ENCODE measurements around the gene CATSPERB.

Gene CATSPERB

GRCh38 chr14:91575469-91576208, 156.2 kb downstream of the CATSPERB start:
- TF ChIP-seq CTCF (IDR thresholded peaks at IDR 0.05), result no peak
- Histone ChIP-seq H3K36me3 (no peaks in the 10 kb centered on the region), H3K4me3 (ENCODE audit: low read depth in 1 of 2, low read length in 1 of 2) (no peak overlapping the region), H3K27ac (no peak overlapping the region), H3K27me3 (peaks cover 84% of the 10 kb centered on the region), H3K4me1 (ENCODE audit: control insufficient read depth in 1 of 2, insufficient read depth in 1 of 2, low read depth in 1 of 2, low read length in 1 of 2) (peaks cover 0 to 4% of the 10 kb centered on the region in 2 experiments), H3K9me3 (no peaks in the 10 kb centered on the region)

GRCh38 chr14:91573894-91574837, 157.7 kb downstream of the CATSPERB start:
- Histone ChIP-seq H3K27ac (no peak overlapping the region), H3K36me3 (no peaks in the 10 kb centered on the region), H3K27me3 (peaks cover 78% of the 10 kb centered on the region), H3K9me3 (no peaks in the 10 kb centered on the region), H3K4me1 (ENCODE audit: control insufficient read depth in 1 of 2, insufficient read depth in 1 of 2, low read depth in 1 of 2, low read length in 1 of 2) (peaks cover 0 to 4% of the 10 kb centered on the region in 2 experiments), H3K4me3 (ENCODE audit: low read depth in 1 of 2, low read length in 1 of 2) (no peak overlapping the region)
- no peak for TF ChIP-seq CTCF (IDR thresholded peaks at IDR 0.05)

GRCh38 chr14:91573528-91573893, 158.4 kb downstream of the CATSPERB start:
- TF ChIP-seq CTCF (IDR thresholded peaks at IDR 0.05), result no peak
- peaks cover 77% of the 10 kb centered on the region for H3K27me3 ChIP-seq
- H3K27ac ChIP-seq, result no peak overlapping the region
- H3K4me3 ChIP-seq (ENCODE audit: low read depth in 1 of 2, low read length in 1 of 2), result no peak overlapping the region
- H3K9me3 ChIP-seq, result no peaks in the 10 kb centered on the region
- H3K36me3 ChIP-seq, result no peaks in the 10 kb centered on the region
- peaks cover 0 to 4% of the 10 kb centered on the region in 2 experiments for H3K4me1 ChIP-seq (ENCODE audit: control insufficient read depth in 1 of 2, insufficient read depth in 1 of 2, low read depth in 1 of 2, low read length in 1 of 2)

- Histone ChIP-seq H3K27me3 (peaks cover 53% of the 10 kb centered on the region), H3K27ac (no peak overlapping the region), H3K36me3 (no peaks in the 10 kb centered on the region), H3K9me3 (no peaks in the 10 kb centered on the region), H3K4me3 (ENCODE audit: low read depth in 1 of 2, low read length in 1 of 2) (no peak overlapping the region), H3K4me1 (ENCODE audit: control insufficient read depth in 1 of 2, insufficient read depth in 1 of 2, low read depth in 1 of 2, low read length in 1 of 2) (peaks cover 0 to 4% of the 10 kb centered on the region in 2 experiments)
- no peak for TF ChIP-seq CTCF (IDR thresholded peaks at IDR 0.05)
These were observed 161.9 kb downstream of the CATSPERB start for GRCh38 chr14:91570021-91570420.

GRCh38 chr14:91569301-91569700, 162.6 kb downstream of the CATSPERB start:
- Histone ChIP-seq H3K27me3 (peaks cover 46% of the 10 kb centered on the region), H3K4me3 (ENCODE audit: low read depth in 1 of 2, low read length in 1 of 2) (no peak overlapping the region), H3K4me1 (ENCODE audit: control insufficient read depth in 1 of 2, insufficient read depth in 1 of 2, low read depth in 1 of 2, low read length in 1 of 2) (peaks cover 0 to 4% of the 10 kb centered on the region in 2 experiments), H3K9me3 (no peaks in the 10 kb centered on the region), H3K36me3 (no peaks in the 10 kb centered on the region), H3K27ac (no peak overlapping the region)
- TF ChIP-seq CTCF (IDR thresholded peaks at IDR 0.05), result no peak

Measured in neutrophil (primary cell).